H1 (cell line): Measurements from ENCODE around the gene SLIT3.

ENCODE experiments used
- CEBPB ChIP-seq: IDR thresholded peaks from 2 replicates; pipeline ENCODE4 v1.6.1; 2012; ENCODE audit warnings: low read depth, low read length
- CHD7 ChIP-seq: fragments of 300-600 bp; sonication (generic); IDR thresholded peaks from 2 replicates; pipeline ENCODE4 v1.7.1; 2012; ENCODE audit warnings: low read length, moderate library complexity, mild to moderate bottlenecking, inconsistent platforms; ENCODE audit not compliant: insufficient replicate concordance
- CTCF ChIP-seq, 3 experiments: IDR thresholded peaks; 1 replicate in 2 of 3; 2 replicates in 1 of 3; pipeline versions ENCODE4 v1.5.1 to v1.6.1; 2011; ENCODE audit warnings: low read length in 3 of 3, mild to moderate bottlenecking in 3 of 3, inconsistent platforms in 2 of 3, low read depth in 1 of 3, moderate library complexity in 1 of 3; ENCODE audit not compliant: insufficient read depth in 1 of 3; ENCODE audit errors: control extremely low read depth in 1 of 3
- EGR1 ChIP-seq: IDR thresholded peaks from 2 replicates; pipeline ENCODE4 v1.6.1; 2011; ENCODE audit warnings: low read depth, low read length, borderline replicate concordance
- EZH2 ChIP-seq: fragments of 200-600 bp; sonication (generic); IDR thresholded peaks from 2 replicates; pipeline ENCODE4 v1.7.1; 2012; ENCODE audit warnings: low read depth, mild to moderate bottlenecking, moderate library complexity, low read length, inconsistent platforms; ENCODE audit not compliant: severe bottlenecking
- JUN ChIP-seq: IDR thresholded peaks from 2 replicates; pipeline ENCODE4 v1.6.1; 2011; ENCODE audit warnings: low read depth, mild to moderate bottlenecking, improper control_type of control experiment, low read length
- NRF1 ChIP-seq: IDR thresholded peaks from 2 replicates; pipeline ENCODE4 v1.6.1; 2011; ENCODE audit warnings: mild to moderate bottlenecking, low read depth, low read length, improper control_type of control experiment
- POLR2A ChIP-seq, 2 experiments: IDR thresholded peaks; 1 replicate in 1 of 2; 2 replicates in 1 of 2; pipeline ENCODE4 v1.6.1; 2011; ENCODE audit warnings: low read depth in 2 of 2, low read length in 2 of 2, mild to moderate bottlenecking in 2 of 2; ENCODE audit errors: control extremely low read depth in 1 of 2
- SIN3A ChIP-seq, 2 experiments: IDR thresholded peaks in 1 of 2; conservative IDR thresholded peaks in 1 of 2; 2 replicates each; pipeline ENCODE4 v1.6.1; 2011 to 2012; ENCODE audit warnings: low read length in 2 of 2, improper control_type of control experiment in 1 of 2, low read depth in 1 of 2, mild to moderate bottlenecking in 1 of 2

DNA sequence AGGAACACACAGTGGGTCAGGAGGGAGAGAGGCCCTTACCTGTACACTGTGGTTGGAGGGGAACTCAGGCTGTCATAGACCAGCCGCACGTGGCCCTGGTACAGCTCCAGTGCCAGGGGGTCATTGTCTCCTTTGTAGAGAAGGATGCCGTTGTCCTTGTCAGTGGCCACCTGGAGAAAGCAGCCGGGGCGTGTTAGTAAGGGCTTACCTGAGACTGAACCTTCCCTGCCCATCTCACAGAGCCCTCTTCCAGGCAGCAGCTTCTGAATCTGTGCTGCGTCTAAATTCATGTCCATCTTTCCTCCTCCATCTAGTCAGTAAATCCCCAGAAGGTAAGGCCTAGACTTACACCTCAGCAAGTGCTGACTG, 617.0 kb downstream of the SLIT3 start:
- TF ChIP-seq NRF1 = no peak
- no peak for TF ChIP-seq CHD7
- no peak for TF ChIP-seq CTCF (IDR thresholded peaks at IDR 0.05; ENCODE audit: control extremely low read depth in 1 of 3, insufficient read depth in 1 of 3, low read depth in 1 of 3, low read length in 3 of 3)
- TF ChIP-seq POLR2A (IDR thresholded peaks at IDR 0.05; ENCODE audit: control extremely low read depth in 1 of 2, low read depth in 2 of 2, low read length in 2 of 2) = no peak
- TF ChIP-seq SIN3A (conservative IDR thresholded peaks at IDR 0.05 in 1 of 2, IDR thresholded peaks at IDR 0.05 in 1 of 2; ENCODE audit: low read depth in 1 of 2, low read length in 2 of 2) = no peak
- TF ChIP-seq EGR1 = no peak
- TF ChIP-seq CEBPB = no peak
- no peak for TF ChIP-seq EZH2
- no peak for TF ChIP-seq JUN
